Mucosa of descending colon (tissue), 3 donors: ENCODE measurements around the gene REM2. TPM values are rescaled to one million over a fixed set of nuclear protein-coding genes. Genes with fewer than 3 reads are reported as not detected.

Source experiments
- ATAC-seq: fragments of 200-7000 bp; cut with Tn5 transposase; one replicate; pipeline ENCODE4 v1.9.1; 2020; ENCODE audit warnings: mild to moderate bottlenecking, moderate library complexity
- DNase-seq, 3 donors: peaks; one replicate each; pipeline ENCODE4 v3.0.0-alpha.2; 2020
- H3K36me3 ChIP-seq: fragments of 200-600 bp; one replicate; pipeline ENCODE4 v1.8.0; 2021; ENCODE audit warnings: low read depth, mild to moderate bottlenecking
- H3K4me1 ChIP-seq: fragments of 200-600 bp; one replicate; pipeline ENCODE4 v1.8.0; 2021; ENCODE audit warnings: low read depth, mild to moderate bottlenecking
- H3K4me3 ChIP-seq: fragments of 200-600 bp; one replicate; pipeline ENCODE4 v1.8.0; 2021; ENCODE audit warnings: mild to moderate bottlenecking
- H3K9me3 ChIP-seq: fragments of 200-600 bp; one replicate; pipeline ENCODE4 v1.8.0; 2021; ENCODE audit warnings: mild to moderate bottlenecking
- CTCF ChIP-seq: fragments of 200-600 bp; IDR thresholded peaks from one replicate; pipeline ENCODE4 v1.8.0; 2022; ENCODE audit warnings: antibody characterized with exemption, mild to moderate bottlenecking
- intact Hi-C, 2 donors: fragments of 100-400 bp; cut with DNase I in 1 of 2; cut with micrococcal nuclease in 1 of 2; formaldehyde crosslinking; loops; one replicate each; pipeline versions ENCODE4 v1.11.0 to v1.11.1; 2022; cut with DNase I, micrococcal nuclease
- total RNA-seq, 3 donors: library from RNA; stranded (reverse); fragmentation: NEBNext Ultra II Directional in 2 of 3; extraction: Animal tissue kit (Norgen Biotek cat#: 25700) in 2 of 3; gene quantifications; one replicate each; pipeline versions ENCODE4 v1.2.1 to v1.2.4, GENCODE V29; 2021 to 2023
- donor health status: DM: no; HTN: no; CAD: no; lungs with moderate emphysema.
- donor health status: DM: no; HTN: no; CAD: no.
- donor health status: DM: no; HTN: yes; CAD: no.

REM2 gene
- total RNA-seq, 3 donors from 2014 or later: 0.35 to 0.66 (median 0.51) TPM

GRCh38 chr14:22888662-22889061 is 5.6 kb downstream of the REM2 start:
- intact Hi-C loops: no loop called here
- no peak for TF ChIP-seq CTCF
- DNase-seq: no peak

DNA sequence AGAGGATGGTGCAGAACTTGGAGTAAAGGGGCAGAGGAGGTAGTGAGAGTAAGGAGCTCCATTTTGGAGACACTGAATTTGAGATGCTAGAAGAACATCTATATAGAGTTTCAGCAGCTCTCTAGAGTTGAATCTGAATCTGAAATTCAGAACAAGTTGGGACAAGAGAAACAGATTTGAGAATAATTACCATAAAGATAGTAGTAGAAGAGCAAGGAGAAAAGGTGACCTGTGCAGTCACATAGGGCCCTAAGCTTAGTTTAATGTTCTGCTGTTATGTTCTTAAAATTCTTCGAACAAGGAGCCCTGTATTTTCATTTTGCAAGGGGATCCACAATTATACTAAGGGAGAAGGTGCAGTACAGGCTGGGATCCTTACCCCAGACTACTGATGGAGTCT is 7.4 kb downstream of the REM2 start:
- Histone ChIP-seq H3K4me3 (no peak overlapping the region), H3K4me1 (peaks cover 17% of the 10 kb centered on the region), H3K9me3 (no peaks in the 10 kb centered on the region), H3K36me3 (no peaks in the 10 kb centered on the region)
- TF ChIP-seq CTCF: no peak
- ATAC-seq: no peak
- intact Hi-C loops: no loop called here
- DNase-seq: no peak

More at GRCh38 chr14:22888662-22889061, 5.6 kb downstream of the REM2 start:
- Histone ChIP-seq H3K9me3 (no peaks in the 10 kb centered on the region), H3K4me1 (peaks cover 17% of the 10 kb centered on the region), H3K4me3 (no peak overlapping the region), H3K36me3 (no peaks in the 10 kb centered on the region)
- no peak for ATAC-seq

GRCh38 chr14:22892488-22892887 is 9.5 kb downstream of the REM2 start:
- no peak for ATAC-seq
- intact Hi-C loops: no loop called here
- no peak overlapping the region for H3K4me3 ChIP-seq
- no peak for TF ChIP-seq CTCF
- H3K36me3 ChIP-seq: no peaks in the 10 kb centered on the region
- H3K9me3 ChIP-seq: no peaks in the 10 kb centered on the region
- peaks cover 12% of the 10 kb centered on the region for H3K4me1 ChIP-seq
- no peak for DNase-seq

DNA sequence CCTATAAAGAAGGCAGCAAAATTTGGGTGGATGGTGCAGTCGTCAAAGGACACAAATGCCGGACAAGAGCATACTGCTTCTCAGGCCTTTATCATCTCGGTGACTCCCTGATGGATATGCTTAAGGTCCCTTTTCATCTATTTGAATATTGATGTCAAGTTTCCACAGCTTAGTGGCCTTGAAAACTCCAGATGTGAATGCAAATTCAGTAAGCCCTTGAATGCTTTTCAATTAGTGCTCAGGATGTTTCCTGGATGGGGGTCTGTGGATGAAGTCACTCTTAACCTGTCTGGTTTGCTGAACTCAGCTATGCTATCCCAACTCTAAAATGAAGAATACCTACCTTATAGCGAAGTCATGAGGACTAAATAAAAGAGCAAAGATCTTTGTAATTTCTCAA is 10.7 kb downstream of the REM2 start:
- DNase-seq: no peak
- H3K4me3 ChIP-seq: no peak overlapping the region
- H3K4me1 ChIP-seq: no peaks in the 10 kb centered on the region
- no peak for ATAC-seq
- H3K36me3 ChIP-seq: no peaks in the 10 kb centered on the region
- no peaks in the 10 kb centered on the region for H3K9me3 ChIP-seq
- no peak for TF ChIP-seq CTCF
- intact Hi-C loops: no loop called here

DNA sequence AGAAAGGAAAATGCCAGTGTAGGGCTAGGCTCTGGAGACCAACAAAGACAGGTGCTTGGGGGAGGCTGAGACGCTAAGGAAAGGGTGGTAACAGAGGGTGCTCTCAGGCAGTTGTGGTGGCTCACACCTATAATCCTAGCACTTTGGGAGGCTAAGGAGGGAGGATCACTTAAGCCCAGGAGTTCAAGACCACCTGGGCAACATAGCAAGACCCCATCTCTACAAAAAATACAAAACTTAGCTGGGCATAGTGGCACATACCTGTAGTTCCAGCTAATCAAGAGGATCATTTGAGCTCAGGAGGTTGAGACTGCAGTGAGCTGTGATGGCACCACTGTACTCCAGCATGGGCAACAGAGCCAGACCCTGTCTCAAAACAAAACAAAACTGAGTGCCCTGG is 12.4 kb downstream of the REM2 start:
- H3K9me3 ChIP-seq: no peaks in the 10 kb centered on the region
- TF ChIP-seq CTCF: no peak
- intact Hi-C loops: no loop called here

DNA sequence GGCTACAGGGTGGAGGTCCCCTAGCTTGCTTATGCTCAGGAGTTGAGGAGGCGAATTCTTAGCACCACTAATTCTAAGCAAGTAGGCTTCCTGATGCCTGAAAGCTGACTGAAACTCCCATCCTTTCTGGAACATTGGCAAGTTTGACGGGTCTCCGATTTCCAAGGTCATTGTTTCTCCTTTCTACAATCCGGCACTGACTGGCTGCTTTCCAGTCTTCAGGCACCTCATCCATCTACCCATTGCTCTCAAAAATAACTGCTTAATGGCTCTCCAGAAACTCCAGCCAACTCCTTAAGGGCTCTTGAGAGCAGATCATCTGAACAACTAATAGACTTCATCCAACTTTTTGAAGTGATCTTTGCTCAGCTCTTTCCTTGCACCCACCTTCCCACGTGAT is 13.3 kb downstream of the REM2 start:
- intact Hi-C loops: no loop called here
- ATAC-seq (no peak), DNase-seq (no peak)
- Histone ChIP-seq H3K36me3 (peaks cover 4% of the 10 kb centered on the region), H3K4me1 (no peaks in the 10 kb centered on the region), H3K9me3 (no peaks in the 10 kb centered on the region), H3K4me3 (no peak overlapping the region)
- TF ChIP-seq CTCF: no peak

More for the DNA sequence above, 12.4 kb downstream of the REM2 start:
- no peak overlapping the region for H3K4me3 ChIP-seq
- ATAC-seq (no peak), DNase-seq (no peak)
- no peaks in the 10 kb centered on the region for H3K4me1 ChIP-seq
- H3K36me3 ChIP-seq: no peaks in the 10 kb centered on the region
